AG04449 (cell line): ENCODE data around the gene ZMYM1.
"Not testable (repeated sequence)": the region's sequence is repeated elsewhere in the genome, so short reads cannot be mapped to it uniquely, and the experiment has no call there.

Experiments used
- CTCF ChIA-PET: fragments of 350-600 bp; formaldehyde crosslinking; extraction: SDS; loops from one replicate; lab custom pipeline; 2021; ENCODE audit warnings: antibody characterized with exemption; lab: Yijun Ruan, JAX
- POLR2A ChIA-PET: fragments of 400-600, 350-600 bp; formaldehyde crosslinking; extraction: SDS; loops from one replicate; lab custom pipeline; 2020; ENCODE audit warnings: antibody characterized with exemption, inconsistent platforms; lab: Yijun Ruan, JAX
- DNase-seq: peaks from one replicate; pipeline ENCODE4 v3.0.0-alpha.2; 2010; ENCODE audit warnings: low read depth, low spot score
- H3K4me3 ChIP-seq: 2 replicates; pipeline ENCODE4 v1.5.1; 2011; ENCODE audit warnings: low read depth, mild to moderate bottlenecking, control low read depth, low read length
- TF ChIP-seq, protein P1 (sequence below): IDR thresholded peaks from one replicate; pipeline ENCODE4 v1.5.1; 2011; ENCODE audit warnings: mild to moderate bottlenecking, moderate library complexity, low read length, control low read depth, inconsistent platforms; ENCODE audit not compliant: insufficient read depth; ENCODE audit errors: missing control alignments

Gene ZMYM1

DNA sequence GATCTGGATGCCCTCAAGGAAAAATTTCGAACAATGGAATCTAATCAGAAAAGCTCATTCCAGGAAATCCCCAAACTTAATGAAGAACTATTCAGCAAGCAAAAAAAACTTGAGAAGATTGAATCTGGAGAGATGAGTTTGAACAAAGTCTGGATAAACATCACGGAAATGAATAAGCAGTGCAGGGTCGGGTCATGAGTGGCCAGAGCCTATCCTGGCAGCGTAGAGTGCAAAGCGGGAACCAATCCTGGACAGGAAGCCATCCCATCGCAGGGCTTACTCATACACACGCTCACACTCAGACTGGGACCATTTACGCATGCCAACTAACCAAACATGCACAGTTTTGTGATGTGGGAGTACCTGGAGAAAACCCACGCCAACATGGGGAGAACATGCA, 43.1 kb downstream of the ZMYM1 start:
- POLR2A ChIA-PET, result no interaction called here
- no peak for DNase-seq

DNA sequence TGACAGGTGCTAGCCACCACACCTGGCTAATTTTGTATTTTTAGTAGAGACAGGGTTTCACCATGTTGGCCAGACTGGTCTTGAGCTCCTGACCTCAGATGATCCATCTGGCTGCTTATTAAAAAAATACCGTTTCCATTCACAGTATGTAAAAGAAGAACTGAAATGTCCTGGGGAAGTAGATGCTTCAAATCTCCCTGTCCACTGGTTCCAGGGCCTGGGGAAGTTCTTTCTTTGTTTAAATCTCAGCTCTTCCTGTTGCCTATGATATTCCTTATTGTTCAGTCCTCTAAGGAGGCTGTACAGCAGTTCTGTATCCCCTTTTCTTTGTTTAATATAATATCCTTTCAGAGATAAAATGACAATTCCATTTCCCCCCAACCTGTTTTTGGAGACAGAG, 47.4 kb downstream of the ZMYM1 start:
- CTCF ChIA-PET, result interaction anchor here (1.1 to 1.6 kb wide), 2 partner anchors 112 to 152 kb away, joined by 3 read pairs; no protein-coding TSS in a partner anchor
- POLR2A ChIA-PET, result no interaction called here
- no peak for DNase-seq
- TF ChIP-seq, protein P1, sequence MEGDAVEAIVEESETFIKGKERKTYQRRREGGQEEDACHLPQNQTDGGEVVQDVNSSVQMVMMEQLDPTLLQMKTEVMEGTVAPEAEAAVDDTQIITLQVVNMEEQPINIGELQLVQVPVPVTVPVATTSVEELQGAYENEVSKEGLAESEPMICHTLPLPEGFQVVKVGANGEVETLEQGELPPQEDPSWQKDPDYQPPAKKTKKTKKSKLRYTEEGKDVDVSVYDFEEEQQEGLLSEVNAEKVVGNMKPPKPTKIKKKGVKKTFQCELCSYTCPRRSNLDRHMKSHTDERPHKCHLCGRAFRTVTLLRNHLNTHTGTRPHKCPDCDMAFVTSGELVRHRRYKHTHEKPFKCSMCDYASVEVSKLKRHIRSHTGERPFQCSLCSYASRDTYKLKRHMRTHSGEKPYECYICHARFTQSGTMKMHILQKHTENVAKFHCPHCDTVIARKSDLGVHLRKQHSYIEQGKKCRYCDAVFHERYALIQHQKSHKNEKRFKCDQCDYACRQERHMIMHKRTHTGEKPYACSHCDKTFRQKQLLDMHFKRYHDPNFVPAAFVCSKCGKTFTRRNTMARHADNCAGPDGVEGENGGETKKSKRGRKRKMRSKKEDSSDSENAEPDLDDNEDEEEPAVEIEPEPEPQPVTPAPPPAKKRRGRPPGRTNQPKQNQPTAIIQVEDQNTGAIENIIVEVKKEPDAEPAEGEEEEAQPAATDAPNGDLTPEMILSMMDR, result no peak
- no peak overlapping the region for H3K4me3 ChIP-seq

More for the DNA sequence above, 43.1 kb downstream of the ZMYM1 start:
- CTCF ChIA-PET, result interaction anchor here (0.7 to 0.8 kb wide), 2 partner anchors 9 to 255 kb away, joined by 3 read pairs; no protein-coding TSS in a partner anchor
- no peak overlapping the region for H3K4me3 ChIP-seq
- TF ChIP-seq, protein P1, result no peak

DNA sequence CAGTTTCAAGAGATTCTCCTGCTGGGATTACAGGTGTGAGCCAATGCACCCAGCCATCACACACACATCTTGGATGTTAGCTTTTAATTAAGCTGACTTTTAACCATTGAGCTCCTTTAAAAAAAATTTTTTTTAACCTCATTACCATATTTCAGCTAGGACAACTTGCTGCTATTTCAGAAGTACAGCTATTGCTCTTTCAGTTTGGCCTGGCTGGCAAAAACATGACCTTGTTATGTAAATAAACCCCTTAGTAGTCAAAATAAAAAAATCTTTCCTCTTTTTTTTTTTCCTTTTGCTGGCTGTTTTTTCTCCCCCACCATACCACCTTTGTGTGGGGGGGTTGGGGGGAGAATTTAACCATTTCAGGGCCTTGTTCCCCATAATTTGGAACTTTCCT, 49.9 kb downstream of the ZMYM1 start:
- TF ChIP-seq, protein P1, result no peak
- DNase-seq, result no peak
- no peak overlapping the region for H3K4me3 ChIP-seq
- POLR2A ChIA-PET, result no interaction called here
- CTCF ChIA-PET, result interaction anchor here (0.7 kb wide), 1 partner anchor 20 kb away, joined by 3 read pairs; no protein-coding TSS in a partner anchor

DNA sequence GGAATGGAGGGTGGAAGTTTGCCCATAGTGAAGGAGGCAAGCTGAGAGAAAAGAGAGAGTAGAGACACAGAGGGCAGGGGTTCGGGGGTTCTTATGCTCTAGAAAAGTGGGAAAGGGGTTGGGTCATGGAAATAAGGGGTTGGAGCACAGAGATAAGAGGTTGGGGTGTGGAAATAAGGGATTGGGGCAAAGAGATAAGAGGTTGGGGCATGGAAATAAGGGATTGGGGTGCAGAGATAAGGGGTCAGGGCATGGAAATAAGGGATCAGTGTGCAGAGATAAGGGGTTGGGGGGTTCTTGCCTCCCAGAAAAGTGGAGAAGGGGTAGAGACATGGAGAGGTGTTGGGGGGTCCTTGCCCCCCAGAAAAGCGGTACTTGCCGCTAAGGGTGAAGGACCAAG, 57.6 kb downstream of the ZMYM1 start:
- no peak for DNase-seq
- POLR2A ChIA-PET, result no interaction called here
- TF ChIP-seq, protein P1, result no peak
- CTCF ChIA-PET, result no interaction called here
- no peak overlapping the region for H3K4me3 ChIP-seq

DNA sequence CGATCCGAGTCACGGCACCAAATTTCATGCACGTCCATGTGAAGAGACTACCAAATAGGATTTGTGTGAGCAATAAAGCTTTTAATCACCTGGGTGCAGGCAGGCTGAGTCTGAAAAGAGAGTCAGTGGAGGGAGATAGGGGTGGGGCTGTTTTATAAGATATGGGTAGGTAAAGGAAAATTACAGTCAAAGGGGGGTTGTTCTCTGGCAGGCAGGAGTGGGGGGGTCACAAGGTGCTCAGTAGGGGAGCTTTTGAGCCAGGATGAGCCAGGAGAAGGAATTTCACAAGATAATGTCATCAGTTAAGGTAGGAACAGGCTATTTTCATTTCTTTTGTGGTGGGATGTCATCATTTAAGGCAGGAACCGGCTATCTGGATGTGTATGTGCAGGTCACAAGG, 58.4 kb downstream of the ZMYM1 start:
- H3K4me3 ChIP-seq, POLR2A ChIA-PET, DNase-seq, CTCF ChIA-PET: not testable (repeated sequence)

DNA sequence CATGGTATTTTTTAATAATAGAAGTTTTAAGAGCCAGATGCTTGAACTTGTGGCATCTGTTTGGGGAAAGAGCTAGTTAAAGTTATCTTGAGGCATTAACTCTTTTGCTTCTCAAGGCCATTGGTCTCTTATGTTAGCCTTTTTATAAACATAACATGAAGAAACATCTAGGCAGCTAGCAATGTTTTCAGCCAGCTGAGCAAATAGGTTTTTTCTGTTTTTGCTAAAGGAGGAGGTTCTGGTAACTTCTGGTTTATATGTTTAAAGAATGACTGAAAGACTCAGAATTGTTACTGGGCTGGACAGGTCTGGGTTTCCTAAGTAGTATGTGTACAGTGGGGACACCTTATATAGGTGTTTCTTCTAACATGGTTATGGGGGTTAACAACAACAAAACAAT, 63.1 kb downstream of the ZMYM1 start:
- POLR2A ChIA-PET, DNase-seq, CTCF ChIA-PET, H3K4me3 ChIP-seq: not testable (repeated sequence)

DNA sequence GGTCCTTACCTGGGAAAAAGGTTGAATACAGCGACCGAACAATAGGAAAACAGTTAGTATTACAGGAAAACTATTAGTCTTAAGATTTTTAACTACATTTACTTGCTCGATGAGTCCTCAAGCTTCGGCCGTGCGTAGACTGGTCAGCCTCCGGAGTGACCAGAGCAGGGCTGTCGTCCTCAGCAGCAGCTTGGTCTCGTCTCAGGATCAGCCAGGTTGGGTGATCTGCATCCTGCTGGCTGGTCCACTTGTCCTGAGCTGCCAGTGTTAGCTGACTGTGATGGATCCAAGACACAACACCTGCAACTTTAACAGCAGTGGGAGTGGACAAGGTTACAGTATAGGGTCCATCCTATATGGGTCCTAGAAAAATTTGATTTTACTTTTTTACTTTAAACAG, 63.5 kb downstream of the ZMYM1 start:
- DNase-seq, POLR2A ChIA-PET, H3K4me3 ChIP-seq: not testable (repeated sequence)
- CTCF ChIA-PET, result interaction anchor here (0.5 kb wide), 1 partner anchor 23 kb away, joined by 3 read pairs; no protein-coding TSS in a partner anchor

DNA sequence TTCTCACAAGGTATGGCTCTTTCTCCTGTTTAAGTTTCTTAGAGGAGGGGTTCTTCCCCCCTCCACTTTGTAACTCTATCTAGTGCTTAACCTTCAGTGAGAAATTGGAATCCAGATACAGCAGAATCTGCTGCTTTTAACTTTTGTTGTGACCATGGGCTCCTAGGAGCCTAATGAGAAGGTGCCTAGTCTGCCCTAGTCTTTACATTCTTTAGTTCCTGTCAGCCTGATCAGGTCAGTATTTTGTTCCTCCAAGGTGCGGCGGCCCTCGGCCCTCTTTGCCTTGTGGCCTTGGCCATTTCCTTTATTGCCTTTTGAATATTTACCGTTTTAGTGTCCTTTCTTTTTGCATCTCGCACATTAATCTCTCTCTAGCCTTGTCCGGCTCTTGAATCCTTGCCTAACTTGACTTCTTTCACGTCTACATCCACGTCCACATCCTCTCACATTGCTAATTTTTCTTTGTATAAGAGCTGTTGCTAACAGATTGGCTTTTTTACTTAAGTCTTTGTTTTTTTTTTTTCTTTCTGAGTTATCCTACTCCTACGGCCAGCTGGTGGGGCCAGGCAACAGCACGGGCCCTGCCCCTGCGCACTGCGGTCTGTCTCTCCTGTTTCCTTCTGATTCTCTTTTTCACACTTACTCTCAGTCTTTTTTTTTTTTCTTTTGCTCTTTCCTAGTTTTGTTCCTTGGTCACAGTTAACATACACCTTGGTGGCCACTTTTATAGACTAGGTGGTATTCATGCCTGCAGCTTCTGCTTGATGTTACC, 64.7 kb downstream of the ZMYM1 start:
- CTCF ChIA-PET, result no interaction called here
- DNase-seq, result no peak

DNA sequence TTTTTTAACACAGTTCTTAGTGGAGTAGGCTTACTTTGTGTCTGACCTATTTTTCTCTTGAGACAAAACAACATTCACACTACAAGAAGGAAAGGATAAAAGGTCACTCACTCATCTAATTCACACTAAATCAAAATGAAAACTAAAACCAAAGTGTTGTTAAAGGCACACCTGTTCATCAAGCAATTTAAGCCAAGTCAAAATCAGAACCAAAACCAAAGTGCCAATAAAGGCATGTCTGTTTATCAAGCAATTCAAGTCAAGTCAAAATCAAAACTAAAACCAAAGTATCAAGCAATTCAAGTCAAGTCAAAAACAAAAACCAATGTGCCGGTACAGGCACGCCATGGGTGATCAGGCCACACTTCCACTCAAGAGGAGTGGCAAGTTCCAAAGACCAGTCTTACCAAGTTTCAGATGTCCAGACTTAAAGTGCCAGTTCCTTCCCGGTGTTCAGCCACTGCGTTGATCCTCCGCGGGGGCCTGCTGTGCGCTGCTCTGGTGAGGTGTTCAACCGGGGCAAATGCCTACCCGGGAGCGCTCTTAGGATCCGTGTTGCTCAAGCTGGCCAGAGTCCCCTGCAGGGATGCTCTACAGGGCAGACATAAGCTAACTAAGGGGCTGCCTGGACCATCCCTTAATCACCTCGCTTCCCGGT, 66.8 kb downstream of the ZMYM1 start:
- H3K4me3 ChIP-seq, POLR2A ChIA-PET, DNase-seq, CTCF ChIA-PET: not testable (repeated sequence)

More for the DNA sequence above, 64.7 kb downstream of the ZMYM1 start:
- TF ChIP-seq, protein P1, result no peak
- no peak overlapping the region for H3K4me3 ChIP-seq
- POLR2A ChIA-PET, result interaction anchor here (0.5 kb wide), 1 partner anchor 31 kb away, joined by 3 read pairs; no protein-coding TSS in a partner anchor
